D341Med (cell line): ENCODE results near the gene POR.

ENCODE experiments used
- DNase-seq: peaks from one replicate; pipeline ENCODE4 v3.0.0; 2012; ENCODE audit warnings: low spot score

Gene POR

DNA sequence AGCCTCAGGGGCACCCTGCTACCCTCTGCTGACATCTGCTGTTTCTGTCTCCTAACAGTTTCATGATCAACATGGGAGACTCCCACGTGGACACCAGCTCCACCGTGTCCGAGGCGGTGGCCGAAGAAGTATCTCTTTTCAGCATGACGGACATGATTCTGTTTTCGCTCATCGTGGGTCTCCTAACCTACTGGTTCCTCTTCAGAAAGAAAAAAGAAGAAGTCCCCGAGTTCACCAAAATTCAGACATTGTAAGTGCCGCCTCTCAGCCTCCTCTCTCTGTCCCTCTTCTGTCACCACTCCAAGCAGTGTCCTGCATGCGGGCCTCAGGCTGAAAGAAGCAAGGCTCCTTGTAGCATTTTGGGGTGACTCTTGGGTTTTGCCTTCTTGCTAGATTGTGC is 39.0 kb downstream of the POR start:
- DNase-seq, result no peak

DNA sequence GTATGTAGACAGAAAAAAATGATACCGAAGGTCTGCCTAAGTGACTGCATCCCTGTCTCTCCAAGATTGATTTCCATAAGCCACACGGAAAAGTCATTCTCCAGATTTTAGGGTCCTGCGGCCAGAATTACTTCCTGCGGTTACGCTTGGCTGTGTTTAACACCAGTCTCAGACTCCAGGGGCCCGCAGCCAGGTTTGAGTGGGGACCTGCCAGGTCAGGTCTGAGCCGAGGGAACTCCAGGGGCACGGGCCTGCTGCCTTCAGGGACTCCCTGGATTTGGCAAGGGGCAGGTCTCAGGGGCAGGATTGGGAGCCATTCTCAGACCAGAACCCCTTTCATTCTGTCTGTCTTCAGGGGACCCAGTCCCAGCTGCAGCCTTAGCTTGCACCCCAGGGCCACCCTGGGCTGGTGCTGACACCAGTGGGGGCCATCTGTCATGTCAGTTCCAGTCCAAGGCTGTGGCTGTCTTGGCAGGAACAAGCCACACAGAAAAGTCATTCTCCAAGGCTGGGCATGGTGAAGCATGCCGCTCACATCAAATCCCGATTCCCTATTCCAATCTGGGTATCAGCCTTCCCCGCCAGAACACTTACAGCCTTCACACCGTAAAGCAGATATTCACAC is 40.5 kb downstream of the POR start:
- no peak for DNase-seq

DNA sequence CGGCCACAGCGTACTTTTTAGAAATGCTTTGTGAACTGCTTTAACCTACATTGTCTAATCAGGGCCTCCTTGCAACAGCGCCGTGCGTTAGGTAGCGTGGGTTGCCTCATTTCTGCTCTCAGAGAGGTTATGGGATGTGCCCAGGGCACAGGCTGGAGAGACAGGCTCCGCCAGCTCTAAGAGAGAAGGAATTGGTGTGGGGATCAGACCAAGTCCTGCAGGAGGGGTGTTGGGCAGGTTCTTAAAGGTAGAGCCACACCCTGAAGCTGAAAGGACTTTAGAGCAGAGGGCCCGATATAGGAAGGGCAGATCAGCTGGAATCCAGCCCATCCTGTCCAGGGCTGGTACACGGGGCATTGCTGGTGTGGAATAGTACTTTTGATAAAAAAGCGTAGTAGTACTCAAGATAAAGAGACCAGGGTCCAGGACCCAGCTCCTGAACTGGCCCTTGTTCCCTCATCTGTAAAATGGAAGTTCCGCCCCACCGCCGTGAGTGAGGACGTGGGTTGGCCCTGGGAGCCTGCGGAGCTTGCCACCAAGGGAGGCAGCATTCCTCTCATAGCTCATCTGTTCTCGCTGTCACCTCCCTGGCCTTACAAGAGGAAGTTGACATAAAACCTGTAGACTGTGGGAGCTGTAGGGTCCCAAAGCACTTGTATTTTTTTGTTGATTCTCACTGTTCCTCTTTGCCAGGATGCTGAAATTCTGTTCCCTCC is 42.2 kb downstream of the POR start:
- DNase-seq, result no peak

DNA sequence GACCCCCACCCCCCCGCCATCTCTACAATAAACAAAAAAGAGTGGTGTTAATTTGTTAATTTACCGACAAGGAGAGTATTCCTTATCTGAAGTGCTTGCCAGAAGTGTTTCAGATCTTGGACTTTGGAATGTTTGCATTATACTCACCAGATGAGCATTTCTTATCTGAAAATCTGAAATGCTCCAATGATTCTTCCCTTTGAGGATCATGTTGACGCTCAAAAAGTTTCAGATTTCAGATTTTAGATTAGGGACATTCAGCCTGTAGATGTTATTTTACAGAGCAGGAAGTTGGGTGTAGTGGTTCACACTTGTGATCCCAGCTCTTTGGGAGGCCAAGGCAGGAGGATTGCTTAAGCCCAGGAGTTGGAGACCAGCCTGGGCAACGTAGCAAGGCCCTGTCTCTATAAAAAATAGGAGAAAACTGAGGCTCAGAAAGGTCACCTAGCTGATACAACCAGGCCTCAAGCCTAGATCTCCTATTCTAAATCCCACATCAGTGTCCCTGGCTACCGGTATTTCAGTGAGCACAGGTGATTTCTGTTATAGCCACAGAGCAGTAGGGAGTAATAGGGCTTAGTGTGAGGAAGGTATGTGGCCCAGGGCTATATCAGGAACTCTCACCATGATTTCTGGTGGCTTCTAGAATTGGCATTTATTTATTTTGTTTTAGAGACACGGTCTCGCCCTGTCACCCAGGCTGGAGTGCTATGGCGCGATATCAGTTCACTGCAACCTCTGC is 44.0 kb downstream of the POR start:
- no peak for DNase-seq

DNA sequence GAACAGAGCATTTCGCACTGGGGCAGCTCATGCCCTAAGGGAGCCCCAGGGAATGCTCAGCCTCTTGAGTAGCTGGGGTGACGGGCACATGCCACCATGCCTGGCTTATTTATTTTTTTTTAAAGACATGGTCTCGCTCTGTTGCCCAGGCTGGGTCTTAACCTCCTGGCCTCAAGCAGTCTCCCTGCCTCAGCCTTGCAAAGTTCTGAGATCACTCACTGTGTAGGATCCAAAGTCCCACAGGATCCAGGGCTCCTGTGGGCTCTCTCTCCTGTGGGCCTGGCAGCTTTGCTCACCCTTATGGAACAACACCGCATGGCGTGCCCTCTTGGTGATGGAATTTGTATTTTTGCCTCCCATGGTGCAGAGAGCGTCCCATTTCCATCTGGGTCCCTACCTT is 45.4 kb downstream of the POR start:
- no peak for DNase-seq

DNA sequence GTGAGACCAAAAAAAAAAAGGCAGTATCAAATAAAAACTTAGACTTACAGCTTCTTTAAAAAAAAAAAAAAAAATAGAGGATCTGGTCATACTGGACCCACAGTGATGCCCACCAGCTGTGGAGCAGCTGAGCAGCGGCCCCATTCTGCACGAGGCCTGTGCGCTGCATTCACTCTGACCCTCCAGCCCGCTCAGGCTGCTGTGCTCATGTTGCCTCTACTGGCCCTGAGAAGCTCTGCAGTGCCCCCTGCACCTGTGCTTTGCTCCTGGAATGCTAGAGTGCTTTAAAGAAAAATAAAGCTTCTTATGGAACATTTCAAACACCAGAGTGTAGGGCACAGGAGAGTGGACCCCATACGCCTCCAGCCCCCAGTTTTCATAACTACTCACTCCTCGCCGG is 46.3 kb downstream of the POR start:
- peak; percentile 57 for DNase-seq

DNA sequence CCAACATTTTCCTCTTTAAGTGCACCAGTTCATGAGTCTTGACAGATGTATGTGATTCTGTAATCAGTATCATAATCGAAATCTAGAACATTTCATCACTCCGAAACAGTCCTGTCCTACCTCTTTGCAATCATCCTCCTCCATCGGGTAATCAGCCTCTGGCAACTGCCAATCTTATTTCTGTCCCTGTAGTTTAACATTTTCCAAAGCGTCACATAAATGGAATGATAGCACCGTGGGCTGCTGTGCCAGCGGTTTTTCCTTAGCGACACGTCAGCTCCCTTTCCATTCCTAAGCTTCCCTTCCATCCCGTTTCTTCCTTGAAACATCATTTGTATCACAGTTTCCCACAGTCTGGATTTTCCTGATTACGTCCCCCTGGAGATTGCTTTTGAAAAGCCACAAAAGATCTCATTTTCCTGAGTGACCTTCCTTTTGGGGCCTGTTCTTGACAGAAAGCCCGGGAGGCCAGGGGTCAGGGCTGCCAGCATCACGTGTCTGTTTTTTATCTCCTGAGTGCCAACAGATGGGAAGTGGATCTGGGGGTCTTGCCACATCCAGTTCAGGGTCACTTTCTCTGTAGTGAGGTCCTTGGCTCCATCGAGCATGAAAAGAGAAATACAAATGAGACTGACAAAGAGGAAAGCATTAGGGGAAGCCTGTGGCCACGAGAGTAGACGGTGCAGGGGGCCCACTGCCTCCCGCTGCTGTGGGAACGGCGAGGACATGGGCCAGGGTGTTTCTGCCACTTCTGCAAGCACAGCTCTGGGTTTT is 47.8 kb downstream of the POR start:
- DNase-seq, result no peak

DNA sequence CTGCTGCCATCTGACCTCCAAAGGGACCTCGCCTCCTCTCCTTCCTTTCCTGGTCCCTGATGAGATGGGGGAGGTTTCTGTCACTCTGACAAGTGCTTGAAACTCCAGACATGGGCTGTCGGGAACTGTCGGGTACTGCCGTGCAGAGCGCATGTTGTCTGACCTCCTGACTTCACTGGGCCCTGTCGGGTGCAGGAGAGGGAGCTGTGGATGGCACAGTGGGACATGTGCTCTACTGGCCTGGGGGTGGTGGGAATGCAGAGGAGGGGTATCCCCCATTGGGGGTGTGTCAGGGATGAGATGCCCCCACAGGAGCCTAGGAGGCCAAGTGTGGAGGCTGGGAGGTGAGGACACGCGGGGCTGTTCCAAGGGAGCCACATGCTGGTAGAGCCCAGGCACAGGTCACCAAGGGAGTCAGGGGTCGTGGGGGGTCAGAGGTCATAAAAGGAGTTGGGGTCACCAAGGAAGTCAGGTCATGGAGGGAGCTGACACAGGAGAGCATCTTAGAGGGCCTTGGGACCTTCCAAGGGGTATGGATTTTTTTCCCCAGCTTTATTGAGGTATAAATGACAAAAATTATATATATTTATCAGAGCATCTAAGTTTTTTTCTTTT is 48.5 kb downstream of the POR start:
- no peak for DNase-seq

DNA sequence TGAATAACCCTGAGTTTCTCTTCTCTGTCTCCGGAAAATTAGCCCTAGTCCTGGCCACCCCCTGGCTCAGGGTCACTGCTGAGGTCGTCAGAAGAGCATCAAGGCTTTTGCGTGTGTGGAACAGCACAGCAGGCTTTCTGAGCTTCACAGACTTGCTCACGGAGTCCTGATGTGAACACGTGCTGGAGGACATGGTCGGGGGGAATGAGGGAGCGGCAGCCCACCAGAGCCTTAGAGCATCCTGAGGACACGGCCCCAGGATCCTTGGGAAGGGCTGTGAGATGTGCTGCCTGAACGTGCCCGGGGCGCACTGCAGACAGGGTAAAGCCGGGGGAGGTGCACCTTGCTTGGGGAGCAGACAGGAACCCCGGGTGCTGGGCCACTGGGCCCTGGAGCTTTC is 50.7 kb downstream of the POR start:
- DNase-seq, result no peak

DNA sequence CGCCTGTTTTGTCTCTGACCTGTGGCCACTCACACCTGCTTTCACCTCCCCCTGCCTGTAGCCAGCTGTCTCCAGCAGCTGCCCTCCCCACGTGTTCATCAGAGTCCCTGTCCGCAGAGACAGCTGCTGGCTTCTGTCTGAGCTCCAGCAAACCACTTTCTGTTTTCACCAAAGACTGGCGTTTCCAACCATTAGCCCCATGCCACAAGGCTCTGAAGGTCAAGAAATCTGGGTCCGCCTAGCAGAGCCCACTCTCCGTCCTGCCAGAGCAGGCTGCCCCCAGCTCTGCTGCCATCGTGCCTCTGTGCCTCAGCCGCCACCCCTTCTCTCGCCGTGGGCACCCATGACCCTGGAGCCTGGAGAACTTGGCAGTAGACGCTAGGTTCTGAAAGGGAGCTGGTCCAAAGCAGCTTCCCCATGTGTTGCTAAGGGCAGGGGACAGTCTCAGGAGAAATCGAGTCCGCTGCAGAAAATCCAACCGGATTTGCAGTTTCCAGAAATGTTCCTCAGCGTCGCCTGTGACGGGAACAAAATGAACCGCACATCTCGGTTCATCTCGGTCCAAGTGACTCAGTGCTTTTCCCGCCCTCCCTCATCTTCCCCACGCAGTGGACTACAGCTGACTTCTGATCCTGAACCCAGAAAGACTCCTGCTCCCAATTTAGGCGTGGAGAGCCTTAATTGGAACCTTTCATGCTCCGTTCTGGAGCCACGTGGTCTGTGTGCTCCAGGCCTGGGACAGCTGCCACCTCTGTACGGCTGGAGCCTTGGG is 51.4 kb downstream of the POR start:
- no peak for DNase-seq

DNA sequence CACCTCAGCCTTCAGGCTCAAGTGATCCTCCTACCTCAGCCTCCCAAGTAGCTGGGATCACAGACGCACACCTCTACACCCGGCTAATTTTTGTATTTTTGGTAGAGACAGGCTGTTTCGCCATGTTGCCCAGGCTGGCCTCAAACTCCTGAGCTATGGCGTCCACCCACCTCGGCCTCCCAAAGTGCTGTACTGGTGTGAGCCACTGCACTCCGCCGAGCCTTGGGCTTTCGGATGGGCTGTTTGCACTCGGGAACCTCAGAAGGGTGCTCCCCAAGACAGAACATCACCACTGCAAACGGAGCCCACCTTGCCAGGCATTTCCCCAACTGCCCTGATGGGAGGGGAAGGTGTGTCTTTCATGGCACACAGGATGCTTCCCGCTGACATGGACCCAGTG is 52.1 kb downstream of the POR start:
- DNase-seq, result no peak

DNA sequence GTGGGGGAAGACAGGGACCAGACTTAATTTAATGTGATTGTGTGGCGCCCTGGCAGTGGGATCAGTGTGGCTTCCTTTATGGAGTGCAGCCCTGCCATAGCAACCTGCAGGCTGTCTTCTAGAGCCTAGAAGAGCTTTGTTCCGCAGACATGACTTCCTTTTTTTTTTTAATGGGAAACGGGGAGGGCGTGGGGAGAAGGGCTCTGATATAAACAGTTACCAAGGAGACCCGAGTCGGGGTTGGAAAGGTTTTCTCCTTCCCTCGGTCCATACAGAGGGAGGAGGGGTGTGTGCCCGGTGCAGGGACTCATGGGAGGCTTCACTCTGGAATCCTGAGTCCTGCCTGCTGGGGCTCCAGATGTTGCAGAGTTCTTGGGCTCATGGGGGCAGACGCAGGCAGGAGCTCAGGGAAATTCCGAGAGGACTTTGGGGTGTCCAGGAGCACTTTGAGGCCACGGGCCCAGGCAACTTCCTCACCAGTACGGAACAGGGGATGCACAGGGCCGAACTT is 52.6 kb downstream of the POR start:
- DNase-seq, result no peak

DNA sequence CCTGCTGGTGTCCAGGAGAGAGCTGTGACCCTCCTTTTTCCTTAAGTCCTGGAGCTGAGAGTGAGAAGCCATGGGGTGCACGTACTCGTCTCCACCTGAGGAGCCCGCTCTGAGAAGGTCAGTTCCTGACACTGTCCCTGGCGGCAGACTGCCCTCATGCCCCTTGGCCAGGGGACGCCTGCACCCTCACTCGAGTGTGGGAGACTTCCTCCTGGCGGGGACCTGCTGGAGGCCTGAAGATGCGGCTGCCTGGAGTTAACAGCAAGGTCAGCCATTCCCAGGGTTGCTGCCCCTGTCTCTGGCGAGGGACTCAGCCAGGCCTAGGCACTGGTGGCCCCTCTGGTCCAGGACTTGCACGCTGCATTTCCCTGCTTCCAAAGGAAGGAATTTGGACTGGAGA is 53.1 kb downstream of the POR start:
- no peak for DNase-seq

DNA sequence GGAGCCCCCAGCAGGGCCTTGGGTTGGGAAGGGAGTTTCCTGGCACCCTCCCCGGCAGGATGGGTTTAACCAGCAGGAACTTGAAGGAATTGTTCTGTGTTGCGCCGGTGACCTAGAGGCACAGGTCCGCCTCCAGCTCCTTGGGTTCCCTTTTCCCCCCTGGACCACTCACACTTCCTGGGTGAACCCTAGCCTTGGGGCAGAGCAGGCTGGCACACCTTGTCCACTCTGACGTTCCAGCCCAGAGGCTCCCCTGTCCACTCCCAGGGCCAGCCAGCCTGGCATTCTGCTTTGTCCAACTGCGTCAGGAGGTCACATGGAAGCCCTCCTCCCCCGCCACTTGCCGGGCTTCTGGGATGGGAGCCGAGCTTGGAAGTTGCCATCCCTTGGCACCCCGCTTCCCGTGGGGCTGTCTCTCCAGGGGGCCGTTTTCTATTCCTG is 53.6 kb downstream of the POR start:
- DNase-seq, result no peak

DNA sequence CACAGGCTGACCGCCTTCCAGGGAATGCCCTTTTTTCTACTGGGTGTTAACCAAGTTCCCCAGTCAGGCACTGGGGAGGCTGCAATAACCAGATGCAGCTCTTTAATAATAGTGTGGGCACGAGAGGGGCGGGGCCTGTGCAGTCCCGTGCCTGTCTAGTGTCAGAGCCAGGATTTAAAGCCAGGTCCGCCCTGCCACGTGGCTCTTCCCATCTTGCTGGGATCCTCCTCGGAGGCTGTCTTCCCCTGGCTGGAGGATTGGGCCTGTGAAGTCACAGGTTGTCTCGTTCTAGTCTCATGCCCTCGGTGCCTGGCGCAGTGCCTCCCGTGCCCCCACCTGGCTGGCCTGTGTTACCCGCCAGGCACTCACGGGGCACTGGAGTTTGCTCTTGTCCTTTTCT is 54.2 kb downstream of the POR start:
- no peak for DNase-seq

DNA sequence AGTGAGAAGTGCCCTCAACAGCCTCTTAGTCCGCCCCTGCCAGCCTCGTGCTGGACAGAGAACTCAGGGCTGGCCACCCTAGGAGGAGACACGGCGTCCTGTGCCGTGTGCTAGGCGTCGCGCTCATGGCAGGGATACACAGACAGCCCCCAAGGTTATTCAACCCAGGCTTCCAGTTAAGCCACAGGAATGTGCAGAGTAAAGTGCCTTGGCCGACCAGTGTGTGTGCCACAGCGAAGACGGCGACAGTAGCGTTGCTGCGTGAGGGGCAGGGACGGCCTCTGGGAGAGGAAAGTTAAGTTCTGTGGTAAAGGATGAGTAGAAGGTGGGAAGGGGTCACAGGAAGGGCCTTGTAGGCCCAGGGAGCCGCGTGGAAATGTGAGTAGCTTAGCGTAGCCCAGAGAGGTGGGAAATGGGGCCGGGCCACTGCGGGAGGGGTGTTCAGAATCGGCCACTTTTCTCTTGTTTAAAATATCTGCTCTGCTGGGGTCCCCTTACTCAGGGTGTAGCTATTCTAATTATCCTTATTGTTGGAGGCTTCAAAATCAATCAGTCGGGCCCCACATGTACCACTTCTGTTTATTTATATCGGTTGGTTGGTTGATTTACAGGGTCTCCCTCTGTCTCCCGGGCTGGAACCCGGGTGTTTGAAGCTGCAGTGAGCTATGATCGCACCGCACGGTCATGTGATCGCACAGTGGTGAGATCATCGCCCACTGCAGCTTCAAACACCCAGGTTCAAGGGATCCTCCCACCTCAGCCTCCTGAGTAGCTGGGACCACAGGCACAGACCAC is 54.9 kb downstream of the POR start:
- no peak for DNase-seq

DNA sequence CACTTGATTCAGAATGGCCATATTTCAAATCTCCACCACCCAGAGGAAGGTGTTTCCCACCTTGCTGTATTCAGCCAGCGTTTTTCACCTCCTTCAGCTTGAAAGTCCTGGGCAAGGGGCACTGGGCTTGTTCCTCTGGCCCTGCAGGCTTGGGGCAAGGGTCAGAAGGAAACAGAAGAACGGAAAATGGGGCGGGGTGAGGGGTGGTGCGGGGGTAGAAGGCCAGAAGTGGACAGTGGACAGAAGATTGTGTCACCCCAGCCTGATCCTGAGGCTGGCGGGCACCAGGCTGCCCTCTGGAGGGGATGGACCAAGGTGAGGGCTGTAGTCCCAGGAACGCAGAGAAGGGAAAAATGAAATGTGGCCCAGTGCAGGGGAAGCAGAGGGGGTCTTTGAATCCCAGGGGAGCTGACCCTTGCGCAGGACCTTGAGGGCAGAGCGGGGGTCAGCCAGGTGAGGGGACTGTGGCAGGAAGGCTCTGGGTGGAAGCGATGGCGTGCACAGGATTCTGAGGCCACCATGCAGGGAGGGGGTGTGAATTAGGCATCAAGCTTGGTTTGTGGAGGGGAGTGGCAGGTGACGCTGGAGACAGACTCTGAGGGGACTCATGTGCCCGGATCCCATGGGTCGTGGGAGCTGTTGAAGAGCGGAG is 56.5 kb downstream of the POR start:
- DNase-seq, result no peak

DNA sequence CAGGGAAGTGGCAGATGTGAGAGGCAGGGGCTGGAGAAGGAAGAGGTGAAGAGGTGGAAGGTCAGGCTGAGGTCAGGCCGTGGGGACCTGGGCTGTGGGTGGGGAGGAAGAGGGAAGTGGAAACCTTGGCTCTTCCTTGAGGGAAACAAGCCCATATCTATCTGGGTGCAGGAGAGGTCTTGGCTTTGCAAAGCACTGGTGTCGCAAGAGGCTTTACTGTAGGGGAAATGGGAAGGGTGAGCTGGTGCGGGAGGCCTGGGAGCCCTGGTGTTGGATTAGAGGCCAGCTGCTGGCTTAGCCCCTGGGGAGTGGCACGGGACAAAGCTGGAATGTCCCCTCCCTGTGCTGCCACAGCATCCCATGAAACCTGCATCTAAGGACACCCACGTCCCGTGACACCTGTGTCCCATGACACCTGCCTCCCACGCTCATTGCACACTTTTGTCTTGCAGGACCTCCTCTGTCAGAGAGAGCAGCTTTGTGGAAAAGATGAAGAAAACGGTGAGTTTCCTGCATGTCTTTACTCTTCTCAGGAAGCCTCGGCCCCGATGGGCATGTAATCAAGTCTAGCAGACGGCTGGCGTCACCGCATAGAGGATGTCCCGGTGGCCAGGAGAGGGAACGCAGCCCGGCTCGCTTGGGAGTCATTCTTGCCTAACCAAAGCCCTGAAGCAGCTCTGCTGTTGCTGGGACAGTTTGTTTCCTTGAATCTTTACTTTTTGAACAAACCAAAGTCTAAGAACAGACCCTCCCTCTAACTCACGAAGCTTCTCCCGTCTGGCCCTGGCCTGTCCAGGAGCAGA is 57.2 kb downstream of the POR start:
- DNase-seq, result peak; percentile 76

DNA sequence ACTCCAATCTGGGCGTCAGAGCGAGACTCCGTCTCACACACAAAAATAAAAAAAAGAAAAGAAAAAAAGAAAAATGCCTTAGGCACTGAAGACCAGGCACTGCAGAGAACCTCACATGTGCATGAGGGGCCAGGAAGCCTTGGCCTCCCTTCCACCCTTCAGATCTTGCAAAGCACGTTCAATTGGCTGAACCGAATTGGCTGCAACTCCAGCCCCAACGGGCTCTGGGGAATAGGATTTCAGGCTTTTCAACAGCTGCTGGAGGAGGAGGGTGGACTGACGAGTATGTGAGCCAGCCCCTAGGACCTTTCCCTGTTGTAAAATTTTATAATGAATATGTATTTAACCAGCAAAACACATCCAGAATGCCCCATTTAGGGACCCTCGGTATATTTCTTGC is 62.8 kb downstream of the POR start:
- DNase-seq, result peak; percentile 79
